GM18907 (cell line): Measurements from ENCODE around the gene NOP9.
"Not testable (repeated sequence)": the region's sequence is repeated elsewhere in the genome, so short reads cannot be mapped to it uniquely, and the experiment has no call there.

Source experiments
- ATAC-seq: cut with Tn5 transposase; IDR thresholded peaks from one replicate; pipeline ENCODE4 v1.9.1; 2021; ENCODE audit warnings: mild to moderate bottlenecking, moderate library complexity; ENCODE audit not compliant: unreplicated experiment

The NOP9 gene

GRCh38 chr14:24342889-24343288 is 43.2 kb downstream of the NOP9 start:
- ATAC-seq: no peak

GRCh38 chr14:24343795-24344660 is 44.4 kb downstream of the NOP9 start:
- ATAC-seq: no peak

GRCh38 chr14:24347134-24347533 is 47.5 kb downstream of the NOP9 start:
- ATAC-seq: no peak

GRCh38 chr14:24348186-24348585 is 48.5 kb downstream of the NOP9 start:
- no peak for ATAC-seq

- no peak for ATAC-seq
These were observed 50.1 kb downstream of the NOP9 start for GRCh38 chr14:24349742-24350141.

- ATAC-seq: no peak
These were observed 51.9 kb downstream of the NOP9 start for GRCh38 chr14:24351517-24351916.

GRCh38 chr14:24353559-24354481 is 54.2 kb downstream of the NOP9 start:
- ATAC-seq: no peak

- ATAC-seq: not testable (repeated sequence)
These were observed 54.8 kb downstream of the NOP9 start for GRCh38 chr14:24354482-24354825.

- ATAC-seq: no peak
These were observed 55.4 kb downstream of the NOP9 start for GRCh38 chr14:24355009-24355408.

- ATAC-seq: no peak
These were observed 56.6 kb downstream of the NOP9 start for GRCh38 chr14:24356208-24356607.
